OCI-M1 (cell line): Measurements from ENCODE around the gene TUBA4A.
"Not testable (repeated sequence)": the region's sequence is repeated elsewhere in the genome, so short reads cannot be mapped to it uniquely, and the experiment has no call there.

Experiments
- DNase-seq: peaks from one replicate; lab custom pipeline; 2025; lab: John Stamatoyannopoulos, UW

The TUBA4A gene

GRCh38 chr2:219253753-219254589 lies at the start of gene TUBA4A:
TUBA4A (minus strand) TSS chr2:219253918; CDS start chr2:219253858, 60 bp downstream.
- DNase-seq: peak; percentile 85

DNA sequence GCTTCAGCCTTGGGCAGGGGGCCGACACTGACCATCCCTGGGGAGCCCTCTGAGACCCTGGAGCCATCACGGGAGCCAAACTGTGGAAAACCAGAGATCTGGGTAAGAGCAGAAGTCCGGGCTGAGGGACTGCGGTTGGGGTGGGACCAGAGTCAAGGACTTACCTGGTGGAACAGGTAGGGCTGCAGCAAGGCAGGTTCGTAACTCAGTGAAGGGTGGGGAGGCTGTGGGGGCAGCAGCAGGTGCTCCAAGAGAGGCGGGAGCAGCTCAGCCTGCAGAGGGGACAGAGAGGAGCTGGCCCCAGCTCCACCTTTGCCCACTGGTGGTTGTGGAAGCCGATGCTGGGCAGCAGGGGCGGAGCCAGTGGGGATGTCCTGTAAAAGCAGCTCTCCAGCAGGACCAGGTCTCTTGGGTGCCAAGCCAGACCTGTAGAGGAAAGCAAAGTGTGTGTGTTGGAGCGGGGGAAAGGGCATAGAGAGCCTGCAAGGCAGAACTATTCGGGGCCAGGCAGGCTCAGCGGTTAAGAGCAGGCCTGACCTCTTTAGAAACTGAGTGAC lies 48.8 kb upstream of the TUBA4A start:
- no peak for DNase-seq

- DNase-seq: no peak
Measured at GRCh38 chr2:219300022-219300421, 46.3 kb upstream of the TUBA4A start.

- DNase-seq: no peak
Measured at GRCh38 chr2:219299372-219299760, 45.6 kb upstream of the TUBA4A start.

DNA sequence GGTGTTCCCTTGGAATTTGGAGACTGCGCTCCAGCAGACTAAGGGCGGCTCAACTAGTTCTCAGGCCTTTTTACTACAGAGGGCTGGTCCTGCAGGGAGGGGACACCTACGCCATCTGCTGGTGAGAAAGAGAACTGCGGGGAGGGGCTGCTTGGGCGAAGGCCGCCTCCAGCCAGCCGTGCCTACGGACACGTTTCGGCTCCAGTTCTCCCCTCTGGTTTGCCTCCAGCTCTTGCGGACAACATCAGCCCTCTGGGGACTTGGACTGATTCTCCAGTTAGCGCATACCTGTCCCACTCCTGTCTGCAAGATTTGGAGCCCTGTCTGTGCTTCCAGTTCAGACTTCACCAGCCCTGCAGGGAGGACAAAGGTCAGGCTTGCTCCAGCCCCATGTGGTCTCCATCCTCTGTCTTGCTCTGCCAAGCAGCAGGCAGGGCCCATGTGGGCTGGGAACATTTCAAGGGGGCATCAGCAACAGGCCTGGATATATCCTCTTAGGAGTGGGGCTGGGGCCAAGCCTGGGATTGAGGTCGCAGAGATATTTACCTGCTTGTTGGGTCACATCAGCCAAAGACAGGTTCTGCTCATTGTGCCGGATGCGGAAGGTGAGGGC lies 45.1 kb upstream of the TUBA4A start:
- peak; percentile 92 for DNase-seq

- DNase-seq: no peak
Measured at GRCh38 chr2:219297766-219298456, 44.2 kb upstream of the TUBA4A start.

GRCh38 chr2:219296631-219297391 lies 43.1 kb upstream of the TUBA4A start:
- DNase-seq: no peak

- no peak for DNase-seq
Measured at GRCh38 chr2:219296142-219296541, 42.4 kb upstream of the TUBA4A start.

GRCh38 chr2:219294356-219295351 lies 40.9 kb upstream of the TUBA4A start:
- peak; percentile 92 for DNase-seq

GRCh38 chr2:219293736-219294231 lies 40.1 kb upstream of the TUBA4A start:
- no peak for DNase-seq

GRCh38 chr2:219292616-219293015 lies 38.9 kb upstream of the TUBA4A start:
- no peak for DNase-seq

DNA sequence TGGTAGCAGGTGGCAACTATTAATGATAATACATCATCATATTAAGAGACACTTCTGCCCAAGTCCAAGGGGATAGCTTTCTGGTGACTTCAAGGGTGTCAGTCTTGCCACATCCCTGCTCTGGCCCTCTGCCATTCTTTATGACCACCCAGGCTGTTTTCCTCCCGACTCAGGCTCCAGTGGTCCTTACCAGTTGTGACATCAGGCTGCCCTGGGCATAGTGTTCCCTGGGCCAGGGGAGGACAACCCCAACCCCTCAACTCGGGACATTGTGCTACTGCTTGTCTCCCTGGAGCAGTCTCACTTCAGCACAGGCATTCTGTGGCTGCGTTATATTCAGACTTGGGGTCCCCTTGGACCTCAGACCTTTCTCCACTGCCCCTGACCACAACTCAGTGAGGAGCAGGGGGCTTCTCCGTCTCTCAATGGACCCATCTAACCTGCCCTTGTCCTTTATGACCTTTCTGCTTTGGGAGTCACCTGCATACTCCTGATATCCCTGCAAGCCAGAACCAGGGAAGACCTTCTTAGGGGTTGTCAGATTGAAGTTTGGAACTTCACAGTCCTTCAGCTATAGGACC lies 38.3 kb upstream of the TUBA4A start:
- DNase-seq: no peak

- no peak for DNase-seq
Measured at GRCh38 chr2:219291394-219291793, 37.7 kb upstream of the TUBA4A start.

- DNase-seq: no peak
Measured at GRCh38 chr2:219290381-219291171, 36.9 kb upstream of the TUBA4A start.

- DNase-seq: no peak
Measured at GRCh38 chr2:219289537-219290361, 36.0 kb upstream of the TUBA4A start.

DNA sequence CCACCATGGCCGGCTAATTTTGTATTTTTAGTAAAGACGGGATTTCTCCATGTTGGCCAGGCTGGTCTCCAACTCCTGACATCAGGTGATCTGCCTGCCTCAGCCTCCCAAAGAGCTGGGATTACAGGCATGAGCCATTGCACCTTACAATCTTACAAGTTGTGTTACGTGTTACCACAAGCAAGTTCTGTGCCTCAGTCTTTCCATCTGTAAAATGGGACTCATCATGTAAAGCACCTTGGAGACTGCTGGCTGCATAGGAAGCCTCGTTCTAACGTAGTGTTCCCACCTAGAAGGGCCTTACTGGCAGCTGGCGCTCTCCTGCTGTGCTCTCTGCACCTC lies 35.4 kb upstream of the TUBA4A start:
- no peak for DNase-seq

- DNase-seq: peak; percentile 45
Measured at GRCh38 chr2:219287580-219288265, 34.0 kb upstream of the TUBA4A start.

DNA sequence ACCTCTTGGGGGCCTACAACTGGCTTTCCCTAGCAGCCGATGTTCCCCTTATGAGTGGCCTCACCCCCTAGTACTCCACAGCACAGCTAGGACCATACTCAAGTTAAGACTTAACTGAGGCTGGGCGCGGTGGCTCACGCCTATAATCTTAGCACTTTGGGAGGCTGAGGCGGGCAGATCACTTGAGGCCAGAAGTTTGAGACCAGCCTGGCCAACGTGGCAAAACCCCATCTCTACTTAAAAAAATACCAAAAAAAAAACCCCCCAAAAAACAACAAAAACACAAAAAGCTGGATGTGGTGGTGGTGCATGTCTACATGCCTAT lies 33.4 kb upstream of the TUBA4A start:
- not testable (repeated sequence) for DNase-seq
